HG02623 (cell line): ENCODE data around the gene PTPRN2.
"Not testable (repeated sequence)": the region's sequence is repeated elsewhere in the genome, so short reads cannot be mapped to it uniquely, and the experiment has no call there.

Source experiments
- ATAC-seq: cut with Tn5 transposase; IDR thresholded peaks from one replicate; pipeline ENCODE4 v1.9.1; 2021; ENCODE audit warnings: moderate library complexity; ENCODE audit not compliant: unreplicated experiment

PTPRN2 gene

GRCh38 chr7:158227258-158227984, 360.2 kb downstream of the PTPRN2 start:
- ATAC-seq: no peak

GRCh38 chr7:158216198-158216597, 371.4 kb downstream of the PTPRN2 start:
- no peak for ATAC-seq

GRCh38 chr7:158209435-158209834, 378.2 kb downstream of the PTPRN2 start:
- no peak for ATAC-seq

- ATAC-seq: no peak
Measured at GRCh38 chr7:158206341-158206740, 381.3 kb downstream of the PTPRN2 start.

- no peak for ATAC-seq
Measured at GRCh38 chr7:158204453-158204852, 383.2 kb downstream of the PTPRN2 start.

GRCh38 chr7:158203948-158204347, 383.7 kb downstream of the PTPRN2 start:
- ATAC-seq: not testable (repeated sequence)

- ATAC-seq: no peak
Measured at GRCh38 chr7:158194365-158194900, 393.2 kb downstream of the PTPRN2 start.

GRCh38 chr7:158193446-158193845, 394.2 kb downstream of the PTPRN2 start:
- ATAC-seq: no peak

GRCh38 chr7:158192956-158193355, 394.7 kb downstream of the PTPRN2 start:
- no peak for ATAC-seq

GRCh38 chr7:158192184-158192835, 395.3 kb downstream of the PTPRN2 start:
- ATAC-seq: no peak

- no peak for ATAC-seq
Measured at GRCh38 chr7:158191671-158192070, 396.0 kb downstream of the PTPRN2 start.

- ATAC-seq: no peak
Measured at GRCh38 chr7:158190756-158191155, 396.9 kb downstream of the PTPRN2 start.

- ATAC-seq: no peak
Measured at GRCh38 chr7:158188676-158189075, 398.9 kb downstream of the PTPRN2 start.

- ATAC-seq: no peak
Measured at GRCh38 chr7:158187694-158187994, 400.0 kb downstream of the PTPRN2 start.

GRCh38 chr7:158186864-158187693, 400.5 kb downstream of the PTPRN2 start:
- ATAC-seq: no peak

GRCh38 chr7:158186406-158186805, 401.2 kb downstream of the PTPRN2 start:
- no peak for ATAC-seq

- ATAC-seq: no peak
Measured at GRCh38 chr7:158185653-158186052, 402.0 kb downstream of the PTPRN2 start.

GRCh38 chr7:158183431-158183830, 404.2 kb downstream of the PTPRN2 start:
- no peak for ATAC-seq

- no peak for ATAC-seq
Measured at GRCh38 chr7:158176561-158177173, 411.0 kb downstream of the PTPRN2 start.

- ATAC-seq: no peak
Measured at GRCh38 chr7:158175779-158176178, 411.8 kb downstream of the PTPRN2 start.

GRCh38 chr7:158174947-158175346, 412.7 kb downstream of the PTPRN2 start:
- ATAC-seq: no peak
